OCI-LY7 (cell line): ENCODE data around the gene SLC30A1.

ENCODE experiments used
- EZH2phosphoT487 ChIP-seq: fragments of 200-600 bp; sonication (generic); IDR thresholded peaks from 2 replicates; pipeline ENCODE4 v1.6.1; 2018; ENCODE audit warnings: low read depth, borderline replicate concordance, mild to moderate bottlenecking, mixed run types, antibody characterized with exemption, low read length, moderate library complexity, mixed read lengths
- TF ChIP-seq, protein P1 (sequence below): fragments of 200-600 bp; sonication (generic); conservative IDR thresholded peaks from 2 replicates; pipeline ENCODE4 v1.5.1; 2014; ENCODE audit warnings: mild to moderate bottlenecking, antibody characterized with exemption, low read length, moderate library complexity, mixed read lengths

DNA sequence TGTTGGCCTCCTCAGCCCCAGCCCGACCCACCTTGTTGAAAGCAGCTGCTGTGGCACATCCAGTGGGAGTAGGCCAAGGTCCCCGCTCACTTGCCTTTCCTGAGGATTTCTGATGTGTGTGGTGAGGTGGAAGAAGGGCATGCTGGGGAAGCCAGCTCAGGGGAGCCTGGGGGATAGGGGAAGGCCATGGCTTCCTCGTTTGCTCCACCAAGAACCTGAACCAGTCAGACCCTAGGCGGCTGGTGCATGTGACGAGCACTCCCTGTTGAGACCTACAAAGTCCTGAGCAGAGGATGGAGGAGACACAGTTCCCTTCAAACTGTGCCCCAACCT, 38.0 kb upstream of the SLC30A1 start:
- TF ChIP-seq, protein P1, sequence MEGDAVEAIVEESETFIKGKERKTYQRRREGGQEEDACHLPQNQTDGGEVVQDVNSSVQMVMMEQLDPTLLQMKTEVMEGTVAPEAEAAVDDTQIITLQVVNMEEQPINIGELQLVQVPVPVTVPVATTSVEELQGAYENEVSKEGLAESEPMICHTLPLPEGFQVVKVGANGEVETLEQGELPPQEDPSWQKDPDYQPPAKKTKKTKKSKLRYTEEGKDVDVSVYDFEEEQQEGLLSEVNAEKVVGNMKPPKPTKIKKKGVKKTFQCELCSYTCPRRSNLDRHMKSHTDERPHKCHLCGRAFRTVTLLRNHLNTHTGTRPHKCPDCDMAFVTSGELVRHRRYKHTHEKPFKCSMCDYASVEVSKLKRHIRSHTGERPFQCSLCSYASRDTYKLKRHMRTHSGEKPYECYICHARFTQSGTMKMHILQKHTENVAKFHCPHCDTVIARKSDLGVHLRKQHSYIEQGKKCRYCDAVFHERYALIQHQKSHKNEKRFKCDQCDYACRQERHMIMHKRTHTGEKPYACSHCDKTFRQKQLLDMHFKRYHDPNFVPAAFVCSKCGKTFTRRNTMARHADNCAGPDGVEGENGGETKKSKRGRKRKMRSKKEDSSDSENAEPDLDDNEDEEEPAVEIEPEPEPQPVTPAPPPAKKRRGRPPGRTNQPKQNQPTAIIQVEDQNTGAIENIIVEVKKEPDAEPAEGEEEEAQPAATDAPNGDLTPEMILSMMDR = no peak
- no peak for TF ChIP-seq EZH2phosphoT487
